ENCODE data around the gene SOX9. TPM values are rescaled to one million over a fixed set of nuclear protein-coding genes. Genes with fewer than 3 reads are reported as not detected.

Gene SOX9
- total RNA-seq, 3 donors from 2014 or later = 3.0 to 47.7 (median 15.7) TPM

DNA sequence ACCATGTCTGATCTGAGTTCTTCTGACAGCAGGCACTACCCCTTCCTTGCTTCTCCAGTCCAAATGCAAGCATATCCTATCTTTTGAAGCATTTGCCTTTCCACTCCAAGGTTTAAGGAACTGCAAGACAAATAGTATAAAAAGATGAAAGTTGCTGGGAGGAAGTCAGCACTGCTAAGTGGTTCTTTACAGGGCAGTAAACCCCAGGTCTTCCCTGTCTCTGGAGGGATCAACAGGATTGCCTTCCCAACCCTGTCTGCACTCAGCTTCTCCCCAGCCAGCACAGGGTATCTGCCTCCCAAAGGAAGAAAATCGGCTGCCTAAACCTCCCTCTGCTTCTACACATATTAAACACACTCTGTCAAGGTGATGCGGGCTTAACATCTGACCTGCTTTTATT lies 46.8 kb downstream of the SOX9 start:
- Histone ChIP-seq H3K9me3 (no peaks in the 10 kb centered on the region), H3K36me3 (no peaks in the 10 kb centered on the region), H3K4me3 (no peak overlapping the region), H3K27ac (no peak overlapping the region), H3K27me3 (no peaks in the 10 kb centered on the region), H3K4me1 (no peaks in the 10 kb centered on the region)
- no peak for DNase-seq (ENCODE audit: low spot score in 2 of 2)
- intact Hi-C loops (cut with DNase I; ENCODE audit: low total_unique reads) = no loop called here
- TF ChIP-seq, protein P1, sequence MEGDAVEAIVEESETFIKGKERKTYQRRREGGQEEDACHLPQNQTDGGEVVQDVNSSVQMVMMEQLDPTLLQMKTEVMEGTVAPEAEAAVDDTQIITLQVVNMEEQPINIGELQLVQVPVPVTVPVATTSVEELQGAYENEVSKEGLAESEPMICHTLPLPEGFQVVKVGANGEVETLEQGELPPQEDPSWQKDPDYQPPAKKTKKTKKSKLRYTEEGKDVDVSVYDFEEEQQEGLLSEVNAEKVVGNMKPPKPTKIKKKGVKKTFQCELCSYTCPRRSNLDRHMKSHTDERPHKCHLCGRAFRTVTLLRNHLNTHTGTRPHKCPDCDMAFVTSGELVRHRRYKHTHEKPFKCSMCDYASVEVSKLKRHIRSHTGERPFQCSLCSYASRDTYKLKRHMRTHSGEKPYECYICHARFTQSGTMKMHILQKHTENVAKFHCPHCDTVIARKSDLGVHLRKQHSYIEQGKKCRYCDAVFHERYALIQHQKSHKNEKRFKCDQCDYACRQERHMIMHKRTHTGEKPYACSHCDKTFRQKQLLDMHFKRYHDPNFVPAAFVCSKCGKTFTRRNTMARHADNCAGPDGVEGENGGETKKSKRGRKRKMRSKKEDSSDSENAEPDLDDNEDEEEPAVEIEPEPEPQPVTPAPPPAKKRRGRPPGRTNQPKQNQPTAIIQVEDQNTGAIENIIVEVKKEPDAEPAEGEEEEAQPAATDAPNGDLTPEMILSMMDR (IDR thresholded peaks at IDR 0.05) = no peak
- TF ChIP-seq POLR2AphosphoS5 (IDR thresholded peaks at IDR 0.05) (no peak), POLR2A (IDR thresholded peaks at IDR 0.05) (no peak)

DNA sequence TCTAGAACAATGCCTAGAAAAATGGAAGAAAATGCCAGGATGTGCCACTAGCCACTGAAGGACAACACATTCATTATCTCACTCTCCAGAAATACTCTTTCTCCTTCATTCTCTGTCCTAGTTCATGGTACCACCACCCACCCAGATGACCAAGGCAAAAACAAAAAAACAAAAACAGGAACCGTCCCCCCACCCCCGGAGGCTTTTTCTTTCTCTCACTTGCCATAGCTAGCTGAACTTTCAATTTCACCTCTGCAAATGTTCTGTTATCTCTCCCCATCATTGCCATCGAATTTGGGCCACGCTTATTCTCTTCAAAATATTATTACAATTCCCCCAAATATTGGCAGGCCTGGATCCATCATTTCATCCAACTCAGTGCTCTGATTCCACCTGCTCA lies 49.0 kb downstream of the SOX9 start:
- no peaks in the 10 kb centered on the region for H3K4me1 ChIP-seq

DNA sequence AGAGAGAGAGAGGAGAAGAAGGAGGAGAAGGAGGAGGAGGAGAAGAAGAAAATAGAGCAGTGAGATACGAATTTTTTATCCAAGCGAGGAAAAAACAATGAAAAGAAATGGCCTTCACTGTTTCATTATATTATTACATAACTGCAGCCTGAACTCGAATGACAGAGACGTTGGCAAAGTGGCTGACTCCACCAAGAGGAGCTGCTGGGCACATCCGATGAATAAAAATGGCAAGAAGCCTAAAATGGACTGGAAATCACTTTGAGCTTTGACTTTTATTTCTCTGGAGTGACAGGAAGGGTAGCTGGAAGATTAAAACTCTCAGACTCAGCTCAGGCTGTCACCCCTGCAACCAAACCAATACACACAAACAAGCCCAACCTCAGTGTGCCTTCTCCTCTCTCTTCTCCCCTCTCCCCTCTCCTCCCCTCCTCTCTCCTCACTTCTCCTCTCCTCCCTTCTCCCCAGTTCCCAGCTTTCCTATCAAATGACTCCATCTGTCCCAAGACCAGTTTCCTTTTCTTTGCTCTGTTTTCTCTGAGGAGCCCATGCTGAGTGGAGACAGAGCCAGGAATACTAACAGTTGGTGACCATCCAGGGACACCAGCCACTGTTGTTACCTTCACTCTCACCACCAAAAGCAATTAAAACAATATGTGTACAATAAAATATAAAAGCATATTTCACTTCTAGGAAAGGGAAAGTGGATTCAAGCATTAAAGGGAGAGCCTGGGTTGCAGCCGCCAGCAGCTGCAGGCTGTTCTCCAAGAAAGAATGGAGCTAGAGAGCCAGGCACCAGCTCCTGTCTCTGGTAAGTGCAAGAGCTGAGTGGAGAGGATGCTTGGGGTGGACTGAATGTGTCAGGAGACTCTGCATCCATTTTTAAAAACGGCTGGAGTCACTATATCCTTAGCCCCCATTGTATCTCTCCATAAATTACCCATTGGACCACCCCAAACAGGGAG lies 51.2 kb downstream of the SOX9 start:
- Histone ChIP-seq H3K27ac (no peak overlapping the region), H3K4me1 (no peaks in the 10 kb centered on the region), H3K36me3 (no peaks in the 10 kb centered on the region), H3K9me3 (no peaks in the 10 kb centered on the region), H3K4me3 (no peak overlapping the region), H3K27me3 (no peaks in the 10 kb centered on the region)
- intact Hi-C loops (cut with DNase I; ENCODE audit: low total_unique reads) = loop anchor here (5.0 kb wide), 1 partner anchor 545 kb away; no protein-coding TSS in a partner anchor
- TF ChIP-seq POLR2A (IDR thresholded peaks at IDR 0.05) (no peak), POLR2AphosphoS5 (IDR thresholded peaks at IDR 0.05) (no peak)
- TF ChIP-seq, protein P1 (IDR thresholded peaks at IDR 0.05) = no peak
- DNase-seq (ENCODE audit: low spot score in 2 of 2) = no peak

More for the DNA sequence above, 49.0 kb downstream of the SOX9 start:
- Histone ChIP-seq H3K27me3 (no peaks in the 10 kb centered on the region), H3K9me3 (no peaks in the 10 kb centered on the region), H3K4me3 (no peak overlapping the region), H3K27ac (no peak overlapping the region), H3K36me3 (no peaks in the 10 kb centered on the region)
- DNase-seq (ENCODE audit: low spot score in 2 of 2) = no peak
- intact Hi-C loops (cut with DNase I; ENCODE audit: low total_unique reads) = loop anchor here (5.0 kb wide), 1 partner anchor 547 kb away; no protein-coding TSS in a partner anchor
- TF ChIP-seq POLR2A (IDR thresholded peaks at IDR 0.05) = no peak
- TF ChIP-seq, protein P1 (IDR thresholded peaks at IDR 0.05) = no peak
- TF ChIP-seq POLR2AphosphoS5 (IDR thresholded peaks at IDR 0.05) = no peak

DNA sequence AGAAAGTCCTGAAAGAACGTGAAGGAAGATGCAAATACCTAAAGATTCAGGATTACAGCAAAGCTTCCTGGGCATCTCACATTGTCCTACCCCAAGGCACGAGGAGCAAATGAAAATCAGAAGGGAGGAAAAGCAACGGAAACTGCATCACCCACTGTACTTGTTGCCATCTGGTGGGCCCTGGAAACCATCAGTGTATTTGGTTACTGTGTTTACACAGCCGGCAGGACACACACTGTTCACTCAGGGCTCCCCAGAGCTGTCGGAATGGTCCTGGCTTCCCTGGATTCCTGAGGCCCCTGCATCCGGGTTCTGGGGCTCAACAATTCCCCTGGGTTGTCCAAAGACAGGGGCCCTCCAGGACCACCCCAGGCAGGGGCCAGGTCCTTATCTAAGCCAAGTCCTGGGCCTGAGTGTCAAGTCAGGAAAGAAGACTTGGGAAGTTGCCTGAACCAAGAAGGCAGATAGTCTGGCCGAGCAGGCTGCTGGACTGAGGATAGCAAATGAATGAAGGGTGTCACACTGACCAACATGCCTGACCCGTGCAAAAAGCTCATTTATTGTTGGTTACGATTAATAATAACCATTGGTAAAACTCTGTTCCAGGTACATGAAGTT lies 52.8 kb downstream of the SOX9 start:
- no peak for DNase-seq (ENCODE audit: low spot score in 2 of 2)
- no peaks in the 10 kb centered on the region for H3K36me3 ChIP-seq
- H3K9me3 ChIP-seq = no peaks in the 10 kb centered on the region
- H3K4me3 ChIP-seq = no peak overlapping the region
- H3K27ac ChIP-seq = no peak overlapping the region
- H3K4me1 ChIP-seq = no peaks in the 10 kb centered on the region
- H3K27me3 ChIP-seq = no peaks in the 10 kb centered on the region
- TF ChIP-seq, protein P1 (IDR thresholded peaks at IDR 0.05) = no peak
- TF ChIP-seq POLR2AphosphoS5 (IDR thresholded peaks at IDR 0.05) (no peak), POLR2A (IDR thresholded peaks at IDR 0.05) (no peak)
- intact Hi-C loops (cut with DNase I; ENCODE audit: low total_unique reads) = loop anchor here (5.0 kb wide), 1 partner anchor 544 kb away; no protein-coding TSS in a partner anchor

DNA sequence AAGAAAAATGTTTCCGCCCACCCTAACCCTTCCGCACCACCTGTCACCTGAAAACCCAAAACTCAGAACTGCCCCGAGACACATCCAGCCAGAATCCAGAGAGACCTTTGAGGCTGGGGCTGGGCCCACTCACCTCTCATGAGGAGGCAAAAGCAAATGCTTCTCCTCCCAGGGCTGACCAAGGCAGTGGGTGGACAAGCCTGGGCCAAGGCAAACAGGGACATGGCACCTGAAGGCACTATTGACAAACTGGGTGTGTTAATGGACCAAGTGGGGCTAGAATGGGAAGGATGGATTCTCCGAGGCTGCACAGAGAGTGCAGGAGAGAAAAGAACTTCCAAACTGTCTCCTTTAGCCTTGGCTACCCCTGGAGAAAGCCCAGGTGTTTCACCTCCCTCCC lies 54.4 kb downstream of the SOX9 start:
- TF ChIP-seq POLR2AphosphoS5 (IDR thresholded peaks at IDR 0.05) = no peak
- no peak for TF ChIP-seq POLR2A (IDR thresholded peaks at IDR 0.05)
- TF ChIP-seq, protein P1 (IDR thresholded peaks at IDR 0.05) = no peak
- no peaks in the 10 kb centered on the region for H3K4me1 ChIP-seq
- H3K4me3 ChIP-seq = no peak overlapping the region
- intact Hi-C loops (cut with DNase I; ENCODE audit: low total_unique reads) = no loop called here
- DNase-seq (ENCODE audit: low spot score in 2 of 2) = no peak
- no peak overlapping the region for H3K27ac ChIP-seq
- no peaks in the 10 kb centered on the region for H3K36me3 ChIP-seq
- no peaks in the 10 kb centered on the region for H3K9me3 ChIP-seq
- H3K27me3 ChIP-seq = no peaks in the 10 kb centered on the region

All from breast epithelium (tissue), 4 donors.